Motor neuron (in vitro differentiated cells): Measurements from ENCODE around the gene ZMYM2. TPM values are rescaled to one million over a fixed set of nuclear protein-coding genes. Genes with fewer than 3 reads are reported as not detected.

Experiments
- ATAC-seq, 8 experiments: fragments of 200-7000 bp; cut with Tn5 transposase; replicated peaks in 6 of 8; 2 replicates each; pipeline ENCODE4 v1.8.0; 2021; ENCODE audit warnings: mild to moderate bottlenecking in 8 of 8, moderate library complexity in 8 of 8
- H3K27ac ChIP-seq, 2 donors: fragments of 250-450 bp; sonication (Bioruptor Pico); 2 replicates each; pipeline ENCODE4 v1.9.0; 2021; ENCODE audit warnings: antibody characterized with exemption in 2 of 2, mild to moderate bottlenecking in 2 of 2, moderate library complexity in 1 of 2
- H3K4me1 ChIP-seq, 2 donors: fragments of 250-450 bp; sonication (Bioruptor Pico); replicated peaks in 1 of 2; 2 replicates each; pipeline ENCODE4 v1.6.1; 2021; ENCODE audit warnings: antibody characterized with exemption in 2 of 2, mild to moderate bottlenecking in 2 of 2, moderate library complexity in 1 of 2
- H3K4me3 ChIP-seq, 5 donors: fragments of 250-450 bp; sonication (Bioruptor Pico); 2 replicates each; pipeline ENCODE4 v1.9.0; 2021; ENCODE audit warnings: antibody characterized with exemption in 5 of 5, mild to moderate bottlenecking in 5 of 5, moderate library complexity in 4 of 5
- WGBS, 10 experiments: fragments of 450-650 bp; shearing (Covaris generic); methylation state at CpG; one replicate each; pipeline ENCODE4 v1.0.0; 2022; 5-methylcytosine and 5-hydroxymethylcytosine counted together
- in situ Hi-C, 9 experiments: fragments of 400-800 bp; cut with MboI; loops; one replicate each; pipeline ENCODE4 v1.15.0; 2021; ENCODE audit warnings: low sequenced_read_pairs in 9 of 9, low pct_unique_long_range_greater_than_20kb in 2 of 9; ENCODE audit not compliant: unreplicated experiment in 9 of 9
- total RNA-seq, 8 experiments: library from RNA; unstranded; fragments of 300-600 nt; gene quantifications; 2 replicates each; pipeline versions ENCODE4 v1.2.3 to v1.2.4, GENCODE V29; 2022

ZMYM2 gene
- total RNA-seq, 8 experiments from 2014 or later: 45.5 to 97.6 (median 77.7) TPM

- 52 to 100% (median 92%) methylated on average over 1 to 5 of the region's 5 CpGs; no CpG with 5 or more reads in 1 of the 10 experiments for WGBS, 10 experiments
- ATAC-seq: no peak
- Histone ChIP-seq H3K27ac (no peak overlapping the region), H3K4me3 (no peak overlapping the region), H3K4me1 (no peaks in the 10 kb centered on the region)
- in situ Hi-C loops: no loop called here
These were observed 41.6 kb downstream of the ZMYM2 start for GRCh38 chr13:20000062-20000552.

- WGBS, 10 experiments: 80 to 100% (median 88%) methylated on average over 1 to 4 of the region's 4 CpGs
- ATAC-seq: no peak
- in situ Hi-C loops: no loop called here
These were observed 43.1 kb downstream of the ZMYM2 start for GRCh38 chr13:20001366-20002190.

GRCh38 chr13:20002787-20003186 lies 44.3 kb downstream of the ZMYM2 start:
- Histone ChIP-seq H3K27ac (no peak overlapping the region), H3K4me1 (no peaks in the 10 kb centered on the region), H3K4me3 (no peak overlapping the region)
- ATAC-seq: no peak
- WGBS, 10 experiments: 52 to 100% (median 95%) methylated on average over 1 to 3 of the region's 3 CpGs
- in situ Hi-C loops: no loop called here

More at GRCh38 chr13:20001366-20002190, 43.1 kb downstream of the ZMYM2 start:
- no peaks in the 10 kb centered on the region for H3K4me1 ChIP-seq
- H3K4me3 ChIP-seq: no peak overlapping the region
- H3K27ac ChIP-seq: no peak overlapping the region

- ATAC-seq: no peak
- no peaks in the 10 kb centered on the region for H3K4me1 ChIP-seq
- no peak overlapping the region for H3K4me3 ChIP-seq
- in situ Hi-C loops: no loop called here
- 83 to 100% (median 100%) methylated on average over 1 of the region's 1 CpG; no CpG with 5 or more reads in 2 of the 10 experiments for WGBS, 10 experiments
- no peak overlapping the region for H3K27ac ChIP-seq
These were observed 47.7 kb downstream of the ZMYM2 start for GRCh38 chr13:20006206-20006605.

GRCh38 chr13:20015763-20016162 lies 57.2 kb downstream of the ZMYM2 start:
- ATAC-seq: no peak
- 90 to 100% (median 100%) methylated on average over 1 to 2 of the region's 2 CpGs for WGBS, 10 experiments
- in situ Hi-C loops: no loop called here
- Histone ChIP-seq H3K27ac (no peak overlapping the region), H3K4me1 (no peaks in the 10 kb centered on the region), H3K4me3 (no peak overlapping the region)

GRCh38 chr13:20016649-20017364 lies 58.3 kb downstream of the ZMYM2 start:
- 86 to 100% (median 100%) methylated on average over 1 to 3 of the region's 3 CpGs for WGBS, 10 experiments
- in situ Hi-C loops: no loop called here
- H3K4me1 ChIP-seq: no peaks in the 10 kb centered on the region
- ATAC-seq: no peak
- no peak overlapping the region for H3K4me3 ChIP-seq
- H3K27ac ChIP-seq: no peak overlapping the region

- in situ Hi-C loops: no loop called here
- 71 to 100% (median 100%) methylated on average over 1 of the region's 1 CpG for WGBS, 10 experiments
- Histone ChIP-seq H3K27ac (no peak overlapping the region), H3K4me1 (no peaks in the 10 kb centered on the region), H3K4me3 (no peak overlapping the region)
- no peak for ATAC-seq
These were observed 58.8 kb downstream of the ZMYM2 start for GRCh38 chr13:20017365-20017711.

GRCh38 chr13:20019043-20019442 lies 60.5 kb downstream of the ZMYM2 start:
- Histone ChIP-seq H3K27ac (no peak overlapping the region), H3K4me1 (no peaks in the 10 kb centered on the region), H3K4me3 (no peak overlapping the region)
- ATAC-seq: no peak
- in situ Hi-C loops: no loop called here
- WGBS, 10 experiments: 78 to 100% (median 100%) methylated on average over 1 to 2 of the region's 2 CpGs; no CpG with 5 or more reads in 4 of the 10 experiments

GRCh38 chr13:20024702-20025101 lies 66.2 kb downstream of the ZMYM2 start:
- 75 to 100% (median 80%) methylated on average over 1 to 2 of the region's 2 CpGs; no CpG with 5 or more reads in 1 of the 10 experiments for WGBS, 10 experiments
- Histone ChIP-seq H3K4me1 (no peaks in the 10 kb centered on the region), H3K27ac (no peak overlapping the region), H3K4me3 (no peak overlapping the region)
- ATAC-seq: no peak
- in situ Hi-C loops: no loop called here

GRCh38 chr13:20028953-20029352 lies 70.4 kb downstream of the ZMYM2 start:
- no peak for ATAC-seq
- in situ Hi-C loops: no loop called here
- H3K4me3 ChIP-seq: no peak overlapping the region
- 87 to 100% (median 96%) methylated on average over 1 to 4 of the region's 4 CpGs; no CpG with 5 or more reads in 2 of the 10 experiments for WGBS, 10 experiments
- H3K27ac ChIP-seq: no peak overlapping the region
- no peaks in the 10 kb centered on the region for H3K4me1 ChIP-seq

- WGBS, 10 experiments: 88 to 100% (median 100%) methylated on average over 1 of the region's 1 CpG; no CpG with 5 or more reads in 5 of the 10 experiments
- no peaks in the 10 kb centered on the region for H3K4me1 ChIP-seq
- in situ Hi-C loops: no loop called here
- H3K4me3 ChIP-seq: no peak overlapping the region
- no peak overlapping the region for H3K27ac ChIP-seq
- no peak for ATAC-seq
These were observed 75.0 kb downstream of the ZMYM2 start for GRCh38 chr13:20033486-20033885.

GRCh38 chr13:20035130-20035529 lies 76.6 kb downstream of the ZMYM2 start:
- WGBS, 10 experiments: 77 to 98% (median 92%) methylated on average over 3 to 4 of the region's 4 CpGs
- no peak for ATAC-seq
- H3K4me3 ChIP-seq: no peak overlapping the region
- H3K27ac ChIP-seq: no peak overlapping the region
- in situ Hi-C loops: no loop called here
- H3K4me1 ChIP-seq: no peaks in the 10 kb centered on the region

GRCh38 chr13:20037908-20038307 lies 79.4 kb downstream of the ZMYM2 start:
- Histone ChIP-seq H3K4me3 (no peak overlapping the region), H3K4me1 (no peaks in the 10 kb centered on the region), H3K27ac (no peak overlapping the region)
- in situ Hi-C loops: no loop called here
- no peak for ATAC-seq
